Endothelial cell of umbilical vein (primary cell): ENCODE data around the gene BNIP5.

Experiments
- CTCF ChIP-seq, 2 donors: IDR thresholded peaks; 1 replicate in 1 of 2; 2 replicates in 1 of 2; pipeline ENCODE4 v1.5.1; 2011; ENCODE audit warnings: low read length in 2 of 2, mild to moderate bottlenecking in 2 of 2, moderate library complexity in 2 of 2, control low read depth in 1 of 2, inconsistent platforms in 1 of 2, low read depth in 1 of 2; ENCODE audit not compliant: insufficient read depth in 1 of 2; ENCODE audit errors: extremely low read depth in 1 of 2
- EZH2 ChIP-seq: IDR thresholded peaks from 2 replicates; pipeline ENCODE4 v1.6.1; 2012; ENCODE audit warnings: borderline replicate concordance, low read depth, mild to moderate bottlenecking, moderate library complexity, low read length, inconsistent platforms; ENCODE audit not compliant: severe bottlenecking
- FOS ChIP-seq: IDR thresholded peaks from 2 replicates; pipeline ENCODE4 v1.6.1; 2011; ENCODE audit warnings: mild to moderate bottlenecking, low read length, moderate library complexity, borderline replicate concordance; ENCODE audit not compliant: insufficient read depth
- JUN ChIP-seq: IDR thresholded peaks from 2 replicates; pipeline ENCODE4 v1.6.1; 2011; ENCODE audit warnings: borderline replicate concordance, low read depth; ENCODE audit not compliant: insufficient read length, insufficient read depth
- MYC ChIP-seq: IDR thresholded peaks from one replicate; pipeline ENCODE4 v1.6.1; 2011; ENCODE audit warnings: mild to moderate bottlenecking, low read depth, low read length
- POLR2AphosphoS5 ChIP-seq: IDR thresholded peaks from 2 replicates; pipeline ENCODE4 v1.6.1; 2012; ENCODE audit warnings: low read depth, mild to moderate bottlenecking, control low read depth, low read length, moderate library complexity; ENCODE audit not compliant: insufficient read depth
- TF ChIP-seq, protein P1 (sequence below): IDR thresholded peaks from 2 replicates; pipeline ENCODE4 v1.6.1; 2011; ENCODE audit not compliant: insufficient read depth, insufficient read length

- no peak for TF ChIP-seq CTCF (IDR thresholded peaks at IDR 0.05; ENCODE audit: extremely low read depth in 1 of 2, insufficient read depth in 1 of 2, low read depth in 1 of 2, low read length in 2 of 2)
- TF ChIP-seq, protein P1, sequence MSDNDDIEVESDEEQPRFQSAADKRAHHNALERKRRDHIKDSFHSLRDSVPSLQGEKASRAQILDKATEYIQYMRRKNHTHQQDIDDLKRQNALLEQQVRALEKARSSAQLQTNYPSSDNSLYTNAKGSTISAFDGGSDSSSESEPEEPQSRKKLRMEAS = no peak
- no peak for TF ChIP-seq JUN
- no peak for TF ChIP-seq POLR2AphosphoS5
- TF ChIP-seq EZH2 = no peak
- no peak for TF ChIP-seq FOS
- TF ChIP-seq MYC = no peak
Observed at GRCh38 chr6:36285797-36286196, 50.9 kb downstream of the BNIP5 start.
